ENCODE measurements around the gene AKNAD1.
"Not testable (repeated sequence)": the region's sequence is repeated elsewhere in the genome, so short reads cannot be mapped to it uniquely, and the experiment has no call there.

Gene AKNAD1

GRCh38 chr1:108889706-108890384 lies 33.0 kb upstream of the AKNAD1 start:
- Histone ChIP-seq H3K4me1 (ENCODE audit: control insufficient read depth, insufficient read depth, low read length) (no peaks in the 10 kb centered on the region), H3K27ac (ENCODE audit: extremely low read depth, low read depth, low read length) (no peak overlapping the region), H3K4me3 (ENCODE audit: low read depth, low read length) (no peak overlapping the region), H3K9me3 (ENCODE audit: control insufficient read depth, insufficient read depth, low read depth, low read length) (no peaks in the 10 kb centered on the region), H3K36me3 (ENCODE audit: control insufficient read depth in 2 of 2, insufficient read depth in 1 of 2, low read length in 2 of 2) (no peaks in the 10 kb centered on the region)
- ChIA-PET CTCF (interaction anchor here (0.6 to 2.1 kb wide), 5 partner anchors 8 to 62 kb away, joined by 3 to 12 read pairs (median 5); no protein-coding TSS in a partner anchor), POLR2A (interaction anchor here (0.5 to 1.0 kb wide), 2 partner anchors 198 to 938 kb away, joined by 3 read pairs; partner anchors contain the start of gene PRPF38B)
- TF ChIP-seq ZNF747 (tag by site-specific recombination; IDR thresholded peaks at IDR 0.05) (no peak), KLF16 (tag by site-specific recombination; IDR thresholded peaks at IDR 0.05) (no peak), ZSCAN23 (tag by site-specific recombination; IDR thresholded peaks at IDR 0.05) (no peak), ZNF19 (tag by site-specific recombination; IDR thresholded peaks at IDR 0.05; ENCODE audit: low read depth) (no peak), ZIC2 (tag by site-specific recombination; IDR thresholded peaks at IDR 0.05) (no peak), OSR2 (tag by site-specific recombination; IDR thresholded peaks at IDR 0.05) (no peak), GLI2 (tag by site-specific recombination; IDR thresholded peaks at IDR 0.05; ENCODE audit: borderline replicate concordance, low read depth) (no peak), KLF9 (tag by site-specific recombination; IDR thresholded peaks at IDR 0.05; ENCODE audit: low read depth) (no peak), ZNF624 (tag by site-specific recombination; IDR thresholded peaks at IDR 0.05) (no peak), ZNF146 (tag by site-specific recombination; IDR thresholded peaks at IDR 0.05) (no peak), SCRT1 (tag by site-specific recombination; IDR thresholded peaks at IDR 0.05; ENCODE audit: borderline replicate concordance) (no peak), ZNF354C (tag by site-specific recombination; IDR thresholded peaks at IDR 0.05; ENCODE audit: borderline replicate concordance, low read depth) (no peak), ZNF514 (tag by site-specific recombination; IDR thresholded peaks at IDR 0.05) (no peak), ZNF426 (tag by site-specific recombination; IDR thresholded peaks at IDR 0.05) (no peak), ZNF416 (tag by site-specific recombination; IDR thresholded peaks at IDR 0.05) (no peak)
- TF ChIP-seq, protein P1, sequence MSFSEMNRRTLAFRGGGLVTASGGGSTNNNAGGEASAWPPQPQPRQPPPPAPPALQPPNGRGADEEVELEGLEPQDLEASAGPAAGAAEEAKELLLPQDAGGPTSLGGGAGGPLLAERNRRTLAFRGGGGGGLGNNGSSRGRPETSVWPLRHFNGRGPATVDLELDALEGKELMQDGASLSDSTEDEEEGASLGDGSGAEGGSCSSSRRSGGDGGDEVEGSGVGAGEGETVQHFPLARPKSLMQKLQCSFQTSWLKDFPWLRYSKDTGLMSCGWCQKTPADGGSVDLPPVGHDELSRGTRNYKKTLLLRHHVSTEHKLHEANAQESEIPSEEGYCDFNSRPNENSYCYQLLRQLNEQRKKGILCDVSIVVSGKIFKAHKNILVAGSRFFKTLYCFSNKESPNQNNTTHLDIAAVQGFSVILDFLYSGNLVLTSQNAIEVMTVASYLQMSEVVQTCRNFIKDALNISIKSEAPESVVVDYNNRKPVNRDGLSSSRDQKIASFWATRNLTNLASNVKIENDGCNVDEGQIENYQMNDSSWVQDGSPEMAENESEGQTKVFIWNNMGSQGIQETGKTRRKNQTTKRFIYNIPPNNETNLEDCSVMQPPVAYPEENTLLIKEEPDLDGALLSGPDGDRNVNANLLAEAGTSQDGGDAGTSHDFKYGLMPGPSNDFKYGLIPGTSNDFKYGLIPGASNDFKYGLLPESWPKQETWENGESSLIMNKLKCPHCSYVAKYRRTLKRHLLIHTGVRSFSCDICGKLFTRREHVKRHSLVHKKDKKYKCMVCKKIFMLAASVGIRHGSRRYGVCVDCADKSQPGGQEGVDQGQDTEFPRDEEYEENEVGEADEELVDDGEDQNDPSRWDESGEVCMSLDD (tag by site-specific recombination; IDR thresholded peaks at IDR 0.05), result no peak
- TF ChIP-seq, protein P2, sequence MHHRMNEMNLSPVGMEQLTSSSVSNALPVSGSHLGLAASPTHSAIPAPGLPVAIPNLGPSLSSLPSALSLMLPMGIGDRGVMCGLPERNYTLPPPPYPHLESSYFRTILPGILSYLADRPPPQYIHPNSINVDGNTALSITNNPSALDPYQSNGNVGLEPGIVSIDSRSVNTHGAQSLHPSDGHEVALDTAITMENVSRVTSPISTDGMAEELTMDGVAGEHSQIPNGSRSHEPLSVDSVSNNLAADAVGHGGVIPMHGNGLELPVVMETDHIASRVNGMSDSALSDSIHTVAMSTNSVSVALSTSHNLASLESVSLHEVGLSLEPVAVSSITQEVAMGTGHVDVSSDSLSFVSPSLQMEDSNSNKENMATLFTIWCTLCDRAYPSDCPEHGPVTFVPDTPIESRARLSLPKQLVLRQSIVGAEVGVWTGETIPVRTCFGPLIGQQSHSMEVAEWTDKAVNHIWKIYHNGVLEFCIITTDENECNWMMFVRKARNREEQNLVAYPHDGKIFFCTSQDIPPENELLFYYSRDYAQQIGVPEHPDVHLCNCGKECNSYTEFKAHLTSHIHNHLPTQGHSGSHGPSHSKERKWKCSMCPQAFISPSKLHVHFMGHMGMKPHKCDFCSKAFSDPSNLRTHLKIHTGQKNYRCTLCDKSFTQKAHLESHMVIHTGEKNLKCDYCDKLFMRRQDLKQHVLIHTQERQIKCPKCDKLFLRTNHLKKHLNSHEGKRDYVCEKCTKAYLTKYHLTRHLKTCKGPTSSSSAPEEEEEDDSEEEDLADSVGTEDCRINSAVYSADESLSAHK (tag by site-specific recombination; IDR thresholded peaks at IDR 0.05), result no peak

- CTCF ChIA-PET, result interaction anchor here (0.6 to 2.1 kb wide), 3 partner anchors 9 to 61 kb away, joined by 5 to 12 read pairs (median 5); no protein-coding TSS in a partner anchor
- POLR2A ChIA-PET, result interaction anchor here (1.0 kb wide), 1 partner anchor 197 kb away, joined by 3 read pairs; the partner anchor contains the start of gene PRPF38B
- not testable (repeated sequence) for H3K27ac ChIP-seq (ENCODE audit: extremely low read depth, low read depth, low read length); H3K36me3 ChIP-seq (ENCODE audit: control insufficient read depth in 2 of 2, insufficient read depth in 1 of 2, low read length in 2 of 2); H3K9me3 ChIP-seq (ENCODE audit: control insufficient read depth, insufficient read depth, low read depth, low read length); H3K4me3 ChIP-seq (ENCODE audit: low read depth, low read length); H3K4me1 ChIP-seq (ENCODE audit: control insufficient read depth, insufficient read depth, low read length)
Observed at GRCh38 chr1:108889006-108889645, 32.2 kb upstream of the AKNAD1 start.
